ENCODE data around the gene LBHD2. TPM values are rescaled to one million over a fixed set of nuclear protein-coding genes. Genes with fewer than 3 reads are reported as not detected.

LBHD2 gene
- total and polyA plus RNA-seq, 2 of the 13 experiments (the other 11 are each of a cell fraction or from before 2014, with no cell fraction given), result 0.67 to 1.00 TPM

GRCh38 chr14:103112400-103113243 is 28.6 kb downstream of the LBHD2 start (continued):
- TF ChIP-seq MLXIP (CRISPR knock-in tag; IDR thresholded peaks at IDR 0.05; ENCODE audit: borderline replicate concordance), result no peak
- no peak for TF ChIP-seq SP1 (IDR thresholded peaks at IDR 0.05)
- TF ChIP-seq SP1 (CRISPR knock-in tag; IDR thresholded peaks at IDR 0.05), result no peak
- TF ChIP-seq NR0B2 (CRISPR knock-in tag; IDR thresholded peaks at IDR 0.05), result no peak
- no peak for TF ChIP-seq CENPX (CRISPR knock-in tag; IDR thresholded peaks at IDR 0.05)
- no peak for TF ChIP-seq NPAS2 (CRISPR knock-in tag; IDR thresholded peaks at IDR 0.05; ENCODE audit: borderline replicate concordance)
- no peak for TF ChIP-seq ARID5B (CRISPR knock-in tag; IDR thresholded peaks at IDR 0.05)
- no peak for TF ChIP-seq MED8 (CRISPR knock-in tag; IDR thresholded peaks at IDR 0.05; ENCODE audit: insufficient replicate concordance)
- no peak for TF ChIP-seq HINFP (CRISPR knock-in tag; IDR thresholded peaks at IDR 0.05; ENCODE audit: low read depth)
- TF ChIP-seq MLX (CRISPR knock-in tag; IDR thresholded peaks at IDR 0.05), result no peak
- TF ChIP-seq CHD2 (IDR thresholded peaks at IDR 0.05; ENCODE audit: low read depth, low read length), result no peak
- no peak for TF ChIP-seq SOX13 (IDR thresholded peaks at IDR 0.05)
- no peak for TF ChIP-seq SOX13 (CRISPR knock-in tag; conservative IDR thresholded peaks at IDR 0.05 in 1 of 2, IDR thresholded peaks at IDR 0.05 in 1 of 2)
- TF ChIP-seq FLYWCH1 (CRISPR knock-in tag; IDR thresholded peaks at IDR 0.05), result no peak
- TF ChIP-seq ZNF414 (CRISPR knock-in tag; IDR thresholded peaks at IDR 0.05), result no peak
- TF ChIP-seq ZNF547 (CRISPR knock-in tag; IDR thresholded peaks at IDR 0.05), result no peak
- no peak for TF ChIP-seq MAZ (IDR thresholded peaks at IDR 0.05; ENCODE audit: borderline replicate concordance, low read depth, low read length)
- TF ChIP-seq MAZ (CRISPR knock-in tag; IDR thresholded peaks at IDR 0.05; ENCODE audit: low read depth), result peak; percentile 41; the same call in 1 of the 2 replicates
- no peak for TF ChIP-seq FOXM1 (CRISPR knock-in tag; IDR thresholded peaks at IDR 0.05)
